SK-N-MC (cell line): ENCODE results near the gene PKP2.

Source experiments
- DNase-seq: peaks from one replicate; pipeline ENCODE4 v3.0.0-alpha.2; 2011; ENCODE audit warnings: low read depth, low spot score
- H3K27ac ChIP-seq: fragments of 200-600 bp; sonication (generic); 2 replicates; pipeline ENCODE4 v1.5.1; 2016; ENCODE audit warnings: mixed run types
- H3K36me3 ChIP-seq: fragments of 200-600 bp; sonication (generic); 2 replicates; pipeline ENCODE4 v1.6.1; 2017; ENCODE audit warnings: antibody characterized with exemption, low read length, mixed read lengths; ENCODE audit not compliant: insufficient read depth
- H3K4me3 ChIP-seq: fragments of 200-600 bp; sonication (generic); 2 replicates; pipeline ENCODE4 v1.5.1; 2016
- H3K9ac ChIP-seq: fragments of 200-600 bp; sonication (generic); 2 replicates; pipeline ENCODE4 v1.8.0; 2017; ENCODE audit warnings: mixed run types, mixed read lengths; ENCODE audit not compliant: insufficient read length
- H3K9me3 ChIP-seq: fragments of 200-600 bp; sonication (generic); 2 replicates; pipeline ENCODE4 v1.6.1; 2017; ENCODE audit warnings: low read depth, mild to moderate bottlenecking, antibody characterized with exemption, low read length, moderate library complexity, mixed read lengths
- EZH2 ChIP-seq: fragments of 200-600 bp; sonication (generic); IDR thresholded peaks from one replicate; pipeline ENCODE4 v1.6.1; 2017; ENCODE audit warnings: antibody characterized with exemption
- FOXP2 ChIP-seq: optimal IDR thresholded peaks from 2 replicates; pipeline ENCODE3; 2011; ENCODE audit warnings: mild to moderate bottlenecking, moderate library complexity; ENCODE audit not compliant: insufficient read depth; ENCODE audit errors: extremely low read length, control extremely low read depth
- POLR2AphosphoS5 ChIP-seq: IDR thresholded peaks from 2 replicates; pipeline ENCODE4 v1.6.1; 2012; ENCODE audit warnings: mild to moderate bottlenecking, low read depth, low read length, borderline replicate concordance

PKP2 gene

DNA sequence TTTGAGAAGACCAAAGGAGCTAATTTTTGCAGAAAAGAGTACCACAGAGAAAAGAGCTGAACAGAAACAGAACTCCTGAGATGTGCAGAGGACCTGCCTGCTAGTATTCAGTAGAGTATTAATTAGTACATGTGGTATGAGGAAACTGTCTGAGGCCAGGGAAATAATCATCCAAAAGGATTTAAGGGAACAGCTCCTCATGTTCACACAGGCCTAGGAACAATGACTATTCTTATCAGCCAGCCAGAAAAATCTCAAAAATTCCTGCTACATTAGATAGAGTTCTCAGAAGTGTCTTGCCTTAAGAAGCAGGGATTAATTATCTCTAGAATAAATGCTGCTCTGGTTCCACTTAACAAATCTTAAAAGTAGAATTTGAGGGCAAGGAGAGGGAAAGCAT is 36.4 kb downstream of the PKP2 start:
- Histone ChIP-seq H3K27ac (no peak overlapping the region), H3K4me3 (no peak overlapping the region), H3K36me3 (no peaks in the 10 kb centered on the region; the same call in none of the 2 replicates), H3K9ac (no peak overlapping the region), H3K9me3 (no peaks in the 10 kb centered on the region)
- TF ChIP-seq FOXP2 (no peak), EZH2 (no peak)
- DNase-seq = no peak

DNA sequence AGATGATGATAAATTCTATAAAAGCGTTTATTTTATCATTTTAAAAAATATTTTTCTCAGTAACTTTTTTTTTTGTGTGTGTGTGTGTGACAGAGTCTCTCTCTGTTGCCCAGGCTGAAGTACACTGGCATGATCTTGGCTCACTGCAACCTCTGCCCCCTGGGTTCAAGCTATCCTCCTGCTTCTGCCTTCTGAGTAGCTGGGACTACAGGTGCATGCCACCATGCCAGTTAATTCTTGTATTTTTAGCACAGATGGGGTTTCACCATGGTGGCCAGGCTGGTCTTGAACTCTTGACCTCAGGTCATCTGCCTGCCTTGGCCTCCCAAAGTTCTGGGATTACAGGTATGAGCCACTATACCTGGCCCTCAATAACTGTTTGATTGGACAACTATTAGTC is 37.2 kb downstream of the PKP2 start:
- no peaks in the 10 kb centered on the region; the same call in none of the 2 replicates for H3K36me3 ChIP-seq
- no peak overlapping the region for H3K4me3 ChIP-seq
- no peak overlapping the region for H3K9ac ChIP-seq
- TF ChIP-seq POLR2AphosphoS5 (no peak), EZH2 (no peak), FOXP2 (no peak)
- H3K27ac ChIP-seq = no peak overlapping the region
- DNase-seq = no peak
- H3K9me3 ChIP-seq = no peaks in the 10 kb centered on the region

DNA sequence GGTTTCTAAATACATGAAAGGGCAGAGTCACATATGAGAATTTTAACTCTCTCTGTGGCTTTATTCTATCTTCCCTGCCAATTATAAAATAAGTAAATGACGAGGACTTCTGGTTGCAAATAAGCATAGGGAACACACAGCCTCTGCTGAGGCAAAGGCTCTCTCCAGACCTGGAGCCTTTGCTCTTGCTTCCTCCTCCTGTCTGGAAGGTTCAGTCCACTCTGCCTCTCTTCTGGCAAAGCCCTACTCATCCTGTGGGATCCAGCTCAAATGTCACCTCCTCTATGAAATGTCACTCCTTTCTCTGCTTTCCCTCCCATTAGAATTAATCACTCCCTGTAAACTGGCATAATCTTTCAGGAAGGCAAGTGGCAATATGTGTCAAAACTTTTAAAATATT is 41.9 kb downstream of the PKP2 start:
- H3K27ac ChIP-seq = no peak overlapping the region
- H3K9me3 ChIP-seq = no peaks in the 10 kb centered on the region
- H3K4me3 ChIP-seq = no peak overlapping the region
- H3K9ac ChIP-seq = no peak overlapping the region
- TF ChIP-seq FOXP2 (no peak), EZH2 (no peak), POLR2AphosphoS5 (no peak)
- DNase-seq = no peak
- peaks cover 13% of the 10 kb centered on the region; the same call in 1 of the 2 replicates for H3K36me3 ChIP-seq

DNA sequence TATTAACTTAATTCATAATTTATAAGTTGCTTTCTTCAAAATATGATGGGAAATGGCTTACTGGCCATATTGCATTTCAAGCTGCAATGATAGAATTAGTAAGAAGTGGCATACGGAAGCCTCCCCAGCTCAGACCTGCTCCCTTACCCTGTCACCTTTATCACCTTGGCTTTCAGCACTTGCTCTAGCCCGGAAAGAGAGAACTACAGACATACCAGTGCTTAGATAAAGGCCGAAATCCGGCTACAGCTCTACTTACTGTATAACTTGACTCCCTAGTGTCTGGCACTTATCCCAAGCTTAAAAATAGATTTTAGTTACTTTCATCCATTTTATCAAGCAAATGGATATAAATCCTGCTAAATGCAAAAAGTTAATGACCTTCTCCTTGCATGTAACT is 42.5 kb downstream of the PKP2 start:
- no peak for DNase-seq
- Histone ChIP-seq H3K27ac (no peak overlapping the region), H3K9ac (no peak overlapping the region), H3K36me3 (peaks cover 17% of the 10 kb centered on the region; the same call in 1 of the 2 replicates), H3K9me3 (no peaks in the 10 kb centered on the region), H3K4me3 (no peak overlapping the region)
- TF ChIP-seq FOXP2 = no peak
- no peak for TF ChIP-seq POLR2AphosphoS5
- no peak for TF ChIP-seq EZH2

DNA sequence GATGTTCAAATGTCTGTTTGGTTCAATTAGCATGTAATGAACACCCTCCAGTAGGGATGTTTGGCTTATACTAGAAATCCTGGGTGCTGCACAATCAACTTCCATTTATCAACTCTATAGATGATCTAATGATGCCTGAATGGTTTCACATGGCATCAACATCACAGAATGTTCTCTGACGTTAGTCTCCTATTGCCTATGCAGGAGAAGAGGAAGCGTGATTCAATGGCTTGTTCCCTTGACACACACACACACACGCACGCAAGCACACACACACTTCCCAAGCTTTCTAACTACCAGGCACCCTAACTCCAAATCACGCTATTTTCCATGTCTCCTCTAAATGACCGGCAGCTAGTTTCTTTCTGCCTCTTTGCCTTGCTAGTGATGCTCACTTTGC is 49.3 kb downstream of the PKP2 start:
- Histone ChIP-seq H3K9me3 (no peaks in the 10 kb centered on the region), H3K9ac (no peak overlapping the region), H3K36me3 (peaks cover 17% of the 10 kb centered on the region; the same call in 1 of the 2 replicates), H3K27ac (no peak overlapping the region), H3K4me3 (no peak overlapping the region)
- no peak for TF ChIP-seq EZH2
- TF ChIP-seq FOXP2 = no peak
- no peak for TF ChIP-seq POLR2AphosphoS5
- DNase-seq = no peak

DNA sequence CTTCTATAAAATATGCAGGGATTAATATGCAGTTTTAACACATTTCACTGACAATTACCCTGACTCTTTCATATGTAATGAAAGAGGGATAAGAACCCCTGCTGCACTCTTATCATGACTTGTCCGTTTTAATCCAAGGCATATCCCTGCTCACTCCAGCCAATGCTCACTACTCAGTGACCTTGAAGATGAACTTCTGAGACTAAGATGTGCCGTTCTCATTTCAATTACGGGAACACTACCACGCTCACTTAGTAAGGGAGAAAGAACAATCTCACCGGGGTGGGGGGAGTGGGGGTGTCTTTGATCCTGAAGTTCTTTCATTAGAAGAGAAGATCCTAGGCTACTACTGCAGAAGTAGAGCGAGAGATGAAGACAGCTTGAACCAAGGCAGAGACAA is 50.5 kb downstream of the PKP2 start:
- peaks cover 17% of the 10 kb centered on the region; the same call in 1 of the 2 replicates for H3K36me3 ChIP-seq
- H3K9me3 ChIP-seq = no peaks in the 10 kb centered on the region

DNA sequence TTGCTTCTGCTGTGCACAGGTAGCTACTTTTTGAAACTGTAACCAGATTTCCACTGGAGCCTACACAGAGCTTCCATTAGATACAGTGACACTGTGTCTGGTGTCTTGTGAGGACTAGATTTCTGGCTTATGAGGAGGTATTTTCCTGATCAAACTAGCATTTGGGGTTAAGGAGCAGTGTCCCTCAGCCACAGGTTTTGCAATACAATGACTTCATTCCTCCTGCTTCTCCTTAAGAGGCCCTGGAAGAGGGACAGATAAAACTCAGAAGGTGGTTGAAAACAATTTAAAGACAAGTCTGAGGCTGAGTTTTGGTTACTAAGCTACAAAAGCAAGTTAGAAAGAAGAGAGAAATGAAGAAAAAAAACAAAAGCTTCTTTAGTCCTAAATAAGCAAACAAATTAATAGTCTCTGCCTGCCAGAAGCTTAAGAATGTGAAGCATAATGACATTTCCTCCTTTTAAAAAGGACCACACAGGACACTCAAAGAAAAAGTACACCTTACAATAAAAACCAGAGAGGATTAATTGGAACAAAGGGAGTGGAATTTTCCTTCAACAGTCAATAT is 53.0 kb downstream of the PKP2 start:
- H3K27ac ChIP-seq = no peak overlapping the region
- H3K4me3 ChIP-seq = no peak overlapping the region
- TF ChIP-seq POLR2AphosphoS5 (no peak), EZH2 (no peak), FOXP2 (no peak)
- H3K9me3 ChIP-seq = no peaks in the 10 kb centered on the region
- H3K36me3 ChIP-seq = peaks cover 17% of the 10 kb centered on the region
- H3K9ac ChIP-seq = no peak overlapping the region
- DNase-seq = no peak

More for the DNA sequence above, 50.5 kb downstream of the PKP2 start:
- no peak for TF ChIP-seq EZH2
- TF ChIP-seq FOXP2 = no peak
- TF ChIP-seq POLR2AphosphoS5 = no peak
- Histone ChIP-seq H3K27ac (no peak overlapping the region), H3K9ac (no peak overlapping the region), H3K4me3 (no peak overlapping the region)
- DNase-seq = no peak

DNA sequence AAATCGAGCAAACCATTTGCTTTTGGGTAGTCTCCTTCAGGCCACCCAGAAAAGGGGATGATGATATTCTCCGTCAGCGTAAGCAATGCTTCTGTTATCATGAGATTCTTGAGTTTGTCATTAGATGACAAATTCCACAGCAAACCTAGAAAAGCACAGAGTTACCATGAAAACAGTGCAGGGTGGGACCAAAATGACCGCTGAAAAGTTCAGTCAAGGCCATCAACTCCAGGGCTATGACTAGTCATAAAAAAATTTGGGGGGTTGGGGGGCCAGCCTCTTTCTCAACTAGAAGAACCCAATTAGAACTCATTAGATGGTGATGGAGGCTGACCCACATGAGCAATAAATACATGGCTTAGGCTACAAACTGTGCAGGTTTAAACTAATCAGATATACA is 55.5 kb downstream of the PKP2 start:
- Histone ChIP-seq H3K9me3 (no peaks in the 10 kb centered on the region), H3K4me3 (no peak overlapping the region), H3K27ac (no peak overlapping the region), H3K9ac (no peak overlapping the region), H3K36me3 (peaks cover 37% of the 10 kb centered on the region)
- no peak for TF ChIP-seq FOXP2
- TF ChIP-seq POLR2AphosphoS5 = no peak
- TF ChIP-seq EZH2 = no peak
- no peak for DNase-seq

DNA sequence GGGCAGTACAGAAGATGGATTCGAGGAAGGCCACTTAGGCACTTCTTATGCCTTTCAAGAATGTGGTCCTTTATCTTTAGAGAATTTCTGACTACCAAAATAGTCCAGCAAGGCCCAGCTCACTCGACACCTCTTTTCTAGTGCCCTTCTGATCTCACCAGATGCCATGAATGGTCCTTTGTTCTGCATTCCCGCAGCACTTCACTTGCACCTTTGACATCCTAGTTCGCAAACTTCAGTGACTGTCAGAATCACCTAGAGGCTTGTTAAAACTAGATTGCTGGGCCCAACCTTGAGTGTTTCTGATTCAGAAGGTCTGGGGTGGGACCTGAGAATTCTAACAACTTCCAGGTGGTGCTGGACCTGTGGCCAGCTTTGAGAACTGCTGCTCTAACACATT is 56.7 kb downstream of the PKP2 start:
- Histone ChIP-seq H3K27ac (no peak overlapping the region), H3K36me3 (peaks cover 37% of the 10 kb centered on the region), H3K9ac (no peak overlapping the region), H3K4me3 (no peak overlapping the region), H3K9me3 (no peaks in the 10 kb centered on the region)
- TF ChIP-seq EZH2 (no peak), POLR2AphosphoS5 (no peak), FOXP2 (no peak)
- DNase-seq = no peak
